ENCODE data around the gene MCAM.

GRCh38 chr11:119329320-119329719 is 12.4 kb upstream of the MCAM start:
- TF ChIP-seq EZH2phosphoT487 (IDR thresholded peaks at IDR 0.05; ENCODE audit: insufficient read depth, low read depth) (no peak), EZH2 (IDR thresholded peaks at IDR 0.05; ENCODE audit: insufficient read depth, poor library complexity, severe bottlenecking) (no peak)
